Liver (tissue), 9 donors: ENCODE data around the gene SUCO. TPM values are rescaled to one million over a fixed set of nuclear protein-coding genes. Genes with fewer than 3 reads are reported as not detected.
A peak's percentile ranks its signal among the peaks of the same experiment; 100 is the strongest.

Source experiments
- DNase-seq: peaks from one replicate; pipeline ENCODE4 v3.0.0-alpha.2; 2017; ENCODE audit warnings: low spot score
- H3K27ac ChIP-seq, 2 donors: one replicate each; pipeline ENCODE4 v1.7.0; 2013; ENCODE audit warnings: inconsistent platforms in 2 of 2, low read length in 2 of 2, control low read depth in 1 of 2, low read depth in 1 of 2, mild to moderate bottlenecking in 1 of 2
- H3K27me3 ChIP-seq, 4 donors: one replicate each; pipeline versions ENCODE4 v1.6.1 to v1.7.0; 2013; ENCODE audit warnings: low read length in 3 of 4, inconsistent platforms in 1 of 4, mild to moderate bottlenecking in 1 of 4, moderate library complexity in 1 of 4; ENCODE audit not compliant: control insufficient read depth in 4 of 4, insufficient read depth in 4 of 4
- H3K36me3 ChIP-seq, 4 donors: one replicate each; pipeline versions ENCODE4 v1.6.1 to v1.7.0; 2013; ENCODE audit warnings: low read length in 3 of 4, mild to moderate bottlenecking in 3 of 4, low read depth in 1 of 4, moderate library complexity in 1 of 4; ENCODE audit not compliant: control insufficient read depth in 4 of 4, insufficient read depth in 3 of 4
- H3K4me1 ChIP-seq, 4 donors: one replicate each; pipeline versions ENCODE4 v1.6.1 to v1.7.0; 2013; ENCODE audit warnings: low read length in 3 of 4, mild to moderate bottlenecking in 3 of 4, moderate library complexity in 1 of 4; ENCODE audit not compliant: control insufficient read depth in 4 of 4, insufficient read depth in 4 of 4
- H3K4me3 ChIP-seq, 3 donors: one replicate each; pipeline versions ENCODE4 v1.6.1 to v1.7.0; 2013; ENCODE audit warnings: low read length in 3 of 3, control low read depth in 1 of 3, low read depth in 1 of 3, mild to moderate bottlenecking in 1 of 3
- H3K9ac ChIP-seq, 2 donors: one replicate each; pipeline ENCODE4 v1.7.0; 2013; ENCODE audit warnings: low read length in 2 of 2, mild to moderate bottlenecking in 2 of 2, moderate library complexity in 2 of 2, control low read depth in 1 of 2, low read depth in 1 of 2
- H3K9me3 ChIP-seq, 4 donors: one replicate each; pipeline versions ENCODE4 v1.6.1 to v1.7.0; 2013; ENCODE audit warnings: low read length in 3 of 4; ENCODE audit not compliant: control insufficient read depth in 4 of 4
- ATF3 ChIP-seq: IDR thresholded peaks from 2 replicates; pipeline ENCODE4 v1.6.1; 2016; ENCODE audit warnings: antibody characterized with exemption
- EGR1 ChIP-seq, 2 donors: IDR thresholded peaks; 2 replicates each; pipeline ENCODE4 v1.6.1; 2016 to 2018; ENCODE audit warnings: antibody characterized with exemption in 2 of 2, low read depth in 2 of 2
- FOXA1 ChIP-seq: IDR thresholded peaks from 2 replicates; pipeline ENCODE4 v1.6.1; 2016; ENCODE audit warnings: antibody characterized with exemption
- FOXA2 ChIP-seq: IDR thresholded peaks from 2 replicates; pipeline ENCODE4 v1.6.1; 2016; ENCODE audit warnings: antibody characterized with exemption
- GABPA ChIP-seq, 2 donors: IDR thresholded peaks in 1 of 2; conservative IDR thresholded peaks in 1 of 2; 2 replicates each; pipeline ENCODE4 v1.6.1; 2016; ENCODE audit warnings: antibody characterized with exemption in 2 of 2, mild to moderate bottlenecking in 1 of 2, moderate library complexity in 1 of 2
- HNF4A ChIP-seq, 2 donors: conservative IDR thresholded peaks; 2 replicates each; pipeline ENCODE4 v1.6.1; 2016; ENCODE audit warnings: antibody characterized with exemption in 2 of 2, mild to moderate bottlenecking in 2 of 2
- HNF4G ChIP-seq: IDR thresholded peaks from 2 replicates; pipeline ENCODE4 v1.6.1; 2016; ENCODE audit warnings: antibody characterized with exemption
- JUND ChIP-seq, 2 donors: IDR thresholded peaks; 2 replicates each; pipeline ENCODE4 v1.6.1; 2016; ENCODE audit warnings: antibody characterized with exemption in 2 of 2
- NR2F2 ChIP-seq: IDR thresholded peaks from 2 replicates; pipeline ENCODE4 v1.6.1; 2016; ENCODE audit warnings: antibody characterized with exemption
- RAD21 ChIP-seq, 2 donors: IDR thresholded peaks; 2 replicates each; pipeline ENCODE4 v1.6.1; 2016; ENCODE audit warnings: antibody characterized with exemption in 2 of 2, mild to moderate bottlenecking in 2 of 2
- REST ChIP-seq: IDR thresholded peaks from 2 replicates; pipeline ENCODE4 v1.6.1; 2016; ENCODE audit warnings: antibody characterized with exemption, mild to moderate bottlenecking
- RXRA ChIP-seq, 2 donors: IDR thresholded peaks; 2 replicates each; pipeline ENCODE4 v1.6.1; 2017 to 2018; ENCODE audit warnings: antibody characterized with exemption in 2 of 2, mild to moderate bottlenecking in 1 of 2
- SP1 ChIP-seq: IDR thresholded peaks from 2 replicates; pipeline ENCODE4 v1.6.1; 2018; ENCODE audit warnings: antibody characterized with exemption, mild to moderate bottlenecking
- TAF1 ChIP-seq: conservative IDR thresholded peaks from 2 replicates; pipeline ENCODE4 v1.6.1; 2016; ENCODE audit warnings: antibody characterized with exemption, mild to moderate bottlenecking
- YY1 ChIP-seq: IDR thresholded peaks from 2 replicates; pipeline ENCODE4 v1.6.1; 2016; ENCODE audit warnings: antibody characterized with exemption, mild to moderate bottlenecking
- WGBS: extraction: QIAGEN DNeasy Blood & Tissue Kit; methylation state at CpG from one replicate; pipeline ENCODE4 v1.1.7; 2013; 5-methylcytosine and 5-hydroxymethylcytosine counted together
- polyA plus RNA-seq, 2 donors: library from polyadenylated mRNA; stranded (reverse) in 1 of 2; unstranded in 1 of 2; fragments of 200-250 nt in 1 of 2; fragments of >200 nt in 1 of 2; fragmentation: Nextera tagmentation in 1 of 2; extraction: Ambion mirVana in 1 of 2; gene quantifications; one replicate each; pipeline versions ENCODE4 v1.2.1 to v1.2.3, GENCODE V29; 2013 to 2015
- total RNA-seq, 2 donors: library from RNA; depleted of rRNA; stranded (reverse); fragments of >200 nt; gene quantifications; one replicate each; pipeline ENCODE4 v1.2.3, GENCODE V29; 2014
- TF ChIP-seq, protein P1 (sequence below): fragments of 150-350 bp; IDR thresholded peaks from 2 replicates; pipeline ENCODE4 v1.5.1; 2017; ENCODE audit warnings: improper control_type of control experiment, low read depth, low read length; ENCODE audit not compliant: missing input control
- TF ChIP-seq, protein P2 (sequence below): IDR thresholded peaks from 2 replicates; pipeline ENCODE4 v1.6.1; 2016; ENCODE audit warnings: antibody characterized with exemption
- TF ChIP-seq, protein P3 (sequence below): IDR thresholded peaks from 2 replicates; pipeline ENCODE4 v1.6.1; 2016; ENCODE audit warnings: antibody characterized with exemption
- donor health status: healthy.
- donor health status: healthy.
- donor health status: healthy.
- donor health status: healthy.
- donor health status: healthy.

Gene SUCO
- total and polyA plus RNA-seq, 4 donors: 2.8 to 38.1 (median 8.5) TPM

- Histone ChIP-seq H3K9me3 (no peaks in the 10 kb centered on the region), H3K4me3 (no peak overlapping the region), H3K36me3 (no peaks in the 10 kb centered on the region), H3K4me1 (no peaks in the 10 kb centered on the region), H3K9ac (no peak overlapping the region), H3K27ac (no peak overlapping the region), H3K27me3 (no peaks in the 10 kb centered on the region)
- WGBS: 66% methylated on average over 3 of the region's 3 CpGs
- DNase-seq: no peak
- TF ChIP-seq HNF4A (conservative IDR thresholded peaks at IDR 0.05): peak; percentile 76 to 94
- TF ChIP-seq FOXA2: no peak
- TF ChIP-seq GABPA (IDR thresholded peaks at IDR 0.05 in 1 of 2, conservative IDR thresholded peaks at IDR 0.05 in 1 of 2): no peak
- TF ChIP-seq, protein P1, sequence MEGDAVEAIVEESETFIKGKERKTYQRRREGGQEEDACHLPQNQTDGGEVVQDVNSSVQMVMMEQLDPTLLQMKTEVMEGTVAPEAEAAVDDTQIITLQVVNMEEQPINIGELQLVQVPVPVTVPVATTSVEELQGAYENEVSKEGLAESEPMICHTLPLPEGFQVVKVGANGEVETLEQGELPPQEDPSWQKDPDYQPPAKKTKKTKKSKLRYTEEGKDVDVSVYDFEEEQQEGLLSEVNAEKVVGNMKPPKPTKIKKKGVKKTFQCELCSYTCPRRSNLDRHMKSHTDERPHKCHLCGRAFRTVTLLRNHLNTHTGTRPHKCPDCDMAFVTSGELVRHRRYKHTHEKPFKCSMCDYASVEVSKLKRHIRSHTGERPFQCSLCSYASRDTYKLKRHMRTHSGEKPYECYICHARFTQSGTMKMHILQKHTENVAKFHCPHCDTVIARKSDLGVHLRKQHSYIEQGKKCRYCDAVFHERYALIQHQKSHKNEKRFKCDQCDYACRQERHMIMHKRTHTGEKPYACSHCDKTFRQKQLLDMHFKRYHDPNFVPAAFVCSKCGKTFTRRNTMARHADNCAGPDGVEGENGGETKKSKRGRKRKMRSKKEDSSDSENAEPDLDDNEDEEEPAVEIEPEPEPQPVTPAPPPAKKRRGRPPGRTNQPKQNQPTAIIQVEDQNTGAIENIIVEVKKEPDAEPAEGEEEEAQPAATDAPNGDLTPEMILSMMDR: no peak
- no peak for TF ChIP-seq FOXA1
- TF ChIP-seq REST: peak; percentile 16
- TF ChIP-seq YY1: no peak
- TF ChIP-seq NR2F2: no peak
- TF ChIP-seq RXRA (IDR thresholded peaks at IDR 0.05): peak in 1 of 2 donors; percentile 57
- no peak for TF ChIP-seq TAF1
- peak; percentile 51 for TF ChIP-seq HNF4G
- TF ChIP-seq RAD21 (IDR thresholded peaks at IDR 0.05): peak in 1 of 2 donors; percentile 8
- TF ChIP-seq EGR1 (IDR thresholded peaks at IDR 0.05; ENCODE audit: low read depth in 2 of 2): no peak
- TF ChIP-seq JUND (IDR thresholded peaks at IDR 0.05): peak in 1 of 2 donors; percentile 96
- peak; percentile 63 for TF ChIP-seq ATF3
- TF ChIP-seq, protein P2, sequence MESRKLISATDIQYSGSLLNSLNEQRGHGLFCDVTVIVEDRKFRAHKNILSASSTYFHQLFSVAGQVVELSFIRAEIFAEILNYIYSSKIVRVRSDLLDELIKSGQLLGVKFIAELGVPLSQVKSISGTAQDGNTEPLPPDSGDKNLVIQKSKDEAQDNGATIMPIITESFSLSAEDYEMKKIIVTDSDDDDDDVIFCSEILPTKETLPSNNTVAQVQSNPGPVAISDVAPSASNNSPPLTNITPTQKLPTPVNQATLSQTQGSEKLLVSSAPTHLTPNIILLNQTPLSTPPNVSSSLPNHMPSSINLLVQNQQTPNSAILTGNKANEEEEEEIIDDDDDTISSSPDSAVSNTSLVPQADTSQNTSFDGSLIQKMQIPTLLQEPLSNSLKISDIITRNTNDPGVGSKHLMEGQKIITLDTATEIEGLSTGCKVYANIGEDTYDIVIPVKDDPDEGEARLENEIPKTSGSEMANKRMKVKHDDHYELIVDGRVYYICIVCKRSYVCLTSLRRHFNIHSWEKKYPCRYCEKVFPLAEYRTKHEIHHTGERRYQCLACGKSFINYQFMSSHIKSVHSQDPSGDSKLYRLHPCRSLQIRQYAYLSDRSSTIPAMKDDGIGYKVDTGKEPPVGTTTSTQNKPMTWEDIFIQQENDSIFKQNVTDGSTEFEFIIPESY: peak; percentile 27
- TF ChIP-seq, protein P3, sequence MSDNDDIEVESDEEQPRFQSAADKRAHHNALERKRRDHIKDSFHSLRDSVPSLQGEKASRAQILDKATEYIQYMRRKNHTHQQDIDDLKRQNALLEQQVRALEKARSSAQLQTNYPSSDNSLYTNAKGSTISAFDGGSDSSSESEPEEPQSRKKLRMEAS: no peak
- TF ChIP-seq SP1: peak; percentile 67
These were observed 33.3 kb upstream of the SUCO start for GRCh38 chr1:172499636-172500141.
